Neural crest cell (in vitro differentiated cells): ENCODE measurements around the gene CLEC12A. TPM values are rescaled to one million over a fixed set of nuclear protein-coding genes. Genes with fewer than 3 reads are reported as not detected.

ENCODE experiments used
- DNase-seq: peaks from one replicate; pipeline ENCODE4 v3.0.0; 2021; ENCODE audit warnings: low read depth, mixed read lengths, low spot score
- H3K27ac Mint-ChIP-seq: one replicate; pipeline ENCODE4 v1.8.0; 2021; ENCODE audit warnings: mild to moderate bottlenecking, mixed read lengths; ENCODE audit not compliant: unreplicated experiment
- H3K27me3 Mint-ChIP-seq: 2 replicates; pipeline ENCODE4 v1.8.0; 2021; ENCODE audit warnings: low read depth, mild to moderate bottlenecking, mixed read lengths
- H3K36me3 Mint-ChIP-seq: 2 replicates; pipeline ENCODE4 v1.8.0; 2021; ENCODE audit warnings: low read depth, mild to moderate bottlenecking, mixed read lengths
- H3K4me1 Mint-ChIP-seq: 2 replicates; pipeline ENCODE4 v1.8.0; 2021; ENCODE audit warnings: mixed read lengths
- H3K4me3 Mint-ChIP-seq: one replicate; pipeline ENCODE4 v1.8.0; 2021; ENCODE audit warnings: mild to moderate bottlenecking, mixed read lengths
- H3K9me3 Mint-ChIP-seq: 2 replicates; pipeline ENCODE4 v1.8.0; 2021; ENCODE audit warnings: mixed read lengths
- total RNA-seq: library from RNA; stranded (reverse); gene quantifications from 2 replicates; pipeline ENCODE4 v1.2.1, GENCODE V29; 2021
- TF ChIP-seq, protein P1 (sequence below): fragments of 200-600 bp; sonication (generic); conservative IDR thresholded peaks from 2 replicates; pipeline ENCODE4 v1.5.0; 2021; ENCODE audit warnings: antibody characterized with exemption, mild to moderate bottlenecking

The CLEC12A gene
- total RNA-seq, 1 donor from 2014 or later, result not detected

GRCh38 chr12:10033783-10034545 is 62.8 kb downstream of the CLEC12A start:
- H3K9me3 Mint-ChIP-seq, result no peaks in the 10 kb centered on the region
- TF ChIP-seq, protein P1, sequence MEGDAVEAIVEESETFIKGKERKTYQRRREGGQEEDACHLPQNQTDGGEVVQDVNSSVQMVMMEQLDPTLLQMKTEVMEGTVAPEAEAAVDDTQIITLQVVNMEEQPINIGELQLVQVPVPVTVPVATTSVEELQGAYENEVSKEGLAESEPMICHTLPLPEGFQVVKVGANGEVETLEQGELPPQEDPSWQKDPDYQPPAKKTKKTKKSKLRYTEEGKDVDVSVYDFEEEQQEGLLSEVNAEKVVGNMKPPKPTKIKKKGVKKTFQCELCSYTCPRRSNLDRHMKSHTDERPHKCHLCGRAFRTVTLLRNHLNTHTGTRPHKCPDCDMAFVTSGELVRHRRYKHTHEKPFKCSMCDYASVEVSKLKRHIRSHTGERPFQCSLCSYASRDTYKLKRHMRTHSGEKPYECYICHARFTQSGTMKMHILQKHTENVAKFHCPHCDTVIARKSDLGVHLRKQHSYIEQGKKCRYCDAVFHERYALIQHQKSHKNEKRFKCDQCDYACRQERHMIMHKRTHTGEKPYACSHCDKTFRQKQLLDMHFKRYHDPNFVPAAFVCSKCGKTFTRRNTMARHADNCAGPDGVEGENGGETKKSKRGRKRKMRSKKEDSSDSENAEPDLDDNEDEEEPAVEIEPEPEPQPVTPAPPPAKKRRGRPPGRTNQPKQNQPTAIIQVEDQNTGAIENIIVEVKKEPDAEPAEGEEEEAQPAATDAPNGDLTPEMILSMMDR, result peak; percentile 85
- no peaks in the 10 kb centered on the region for H3K4me1 Mint-ChIP-seq
- H3K36me3 Mint-ChIP-seq, result no peaks in the 10 kb centered on the region
- no peak for DNase-seq
- H3K27me3 Mint-ChIP-seq, result no peaks in the 10 kb centered on the region
- no peak overlapping the region for H3K4me3 Mint-ChIP-seq
- no peak overlapping the region for H3K27ac Mint-ChIP-seq

Other genes with a start within 250 kb of the CLEC12A start
- gene CLECL1, start 238.3 kb upstream of the CLEC12A start, total RNA-seq, result not detected in 2 replicates
- gene CD69, start 210.5 kb upstream of the CLEC12A start, total RNA-seq, result not detected in 2 replicates
- not detected in 2 replicates for gene KLRF1, start 143.9 kb upstream of the CLEC12A start, total RNA-seq
- gene CLEC2B, start 102.1 kb upstream of the CLEC12A start, total RNA-seq, result 0.19 TPM in 1 of 2 replicates, not detected in the other
- gene KLRF2, start 89.9 kb upstream of the CLEC12A start, total RNA-seq, result not detected in 2 replicates
- not detected in 2 replicates for gene CLEC2A, start 39.0 kb upstream of the CLEC12A start, total RNA-seq
- not detected in 2 replicates for gene CLEC1B, start 27.7 kb downstream of the CLEC12A start, total RNA-seq
- gene CLEC12B, start 39.2 kb downstream of the CLEC12A start, total RNA-seq, result not detected in 2 replicates
- not detected in 2 replicates for gene CLEC9A, start 59.3 kb downstream of the CLEC12A start, total RNA-seq
- not detected in 2 replicates for gene CLEC1A, start 127.6 kb downstream of the CLEC12A start, total RNA-seq
- gene CLEC7A, start 158.8 kb downstream of the CLEC12A start, total RNA-seq, result not detected in 2 replicates
- gene OLR1, start 200.7 kb downstream of the CLEC12A start, total RNA-seq, result not detected in 2 replicates
- gene TMEM52B, start 207.6 kb downstream of the CLEC12A start, total RNA-seq, result not detected in 2 replicates
- 16.0 and 17.4 TPM in 2 replicates for gene GABARAPL1, start 241.5 kb downstream of the CLEC12A start, total RNA-seq